Jurkat, Clone E6-1 (cell line): Measurements from ENCODE around the gene GPR183.
"Not testable (repeated sequence)": the region's sequence is repeated elsewhere in the genome, so short reads cannot be mapped to it uniquely, and the experiment has no call there.

ENCODE experiments used
- DNase-seq: peaks from one replicate; pipeline ENCODE4 v3.0.0-alpha.2; 2011; ENCODE audit warnings: low read depth, low spot score
- H3K4me3 ChIP-seq: 2 replicates; pipeline ENCODE4 v1.5.1; 2011; ENCODE audit warnings: mild to moderate bottlenecking, low read length, control low read depth, moderate library complexity

Gene GPR183

DNA sequence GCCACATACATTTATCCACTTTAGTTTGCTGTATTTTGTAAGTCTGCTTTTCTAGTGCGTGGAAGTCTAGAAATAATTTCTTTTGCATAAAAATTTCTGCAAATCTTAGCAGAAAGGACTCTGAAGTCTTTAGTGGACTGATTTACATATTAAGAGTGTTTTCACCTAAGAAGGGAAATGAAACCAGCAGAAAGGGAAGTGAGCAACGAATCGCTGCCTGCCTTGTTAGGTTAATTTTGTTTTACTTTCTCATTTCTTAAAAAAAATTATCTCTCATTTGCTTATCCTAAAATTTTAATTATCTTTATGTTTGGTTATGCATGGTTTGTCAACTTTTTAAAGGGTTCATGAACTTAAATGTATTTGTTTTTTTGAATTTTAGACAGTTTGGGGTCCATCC lies 48.3 kb downstream of the GPR183 start:
- no peak for DNase-seq
- no peak overlapping the region; the same call in 1 of the 2 replicates for H3K4me3 ChIP-seq

DNA sequence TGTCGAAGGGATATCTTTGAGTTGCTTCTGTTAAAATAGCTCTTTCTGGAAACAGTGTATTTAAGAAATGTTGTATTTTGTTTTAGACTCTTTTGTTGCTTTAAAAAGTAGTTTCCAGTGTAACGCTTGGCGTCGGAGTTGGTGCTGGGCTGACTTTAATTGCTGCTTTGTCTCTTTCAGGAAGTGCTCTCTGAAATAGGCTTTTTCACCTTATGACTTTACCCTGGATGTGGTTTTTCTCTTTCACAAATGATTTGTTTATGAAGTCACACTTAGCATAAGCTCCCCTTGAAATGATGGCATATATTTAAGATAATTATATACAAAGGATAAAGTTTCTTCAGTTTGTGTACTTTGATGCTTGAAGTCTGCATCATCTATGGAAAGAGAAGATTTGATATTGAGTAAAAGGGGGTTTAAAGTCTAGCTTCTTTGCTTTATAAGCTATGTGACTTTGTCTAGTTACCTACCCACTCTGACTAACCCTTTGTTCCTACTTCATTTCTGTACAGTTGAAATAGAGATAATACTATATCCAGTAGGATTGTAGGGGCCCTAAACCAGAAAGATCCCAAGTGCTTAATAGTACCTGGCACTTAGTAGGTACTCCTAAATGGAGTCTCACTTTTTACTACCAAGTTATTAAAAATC lies 48.9 kb downstream of the GPR183 start, which contains the start of gene GPR18:
Gene GPR18 (minus strand): TSS at position 170 of the 651 bp plus-strand sequence. CDS start 2,507 bp downstream, outside the sequence.
- peak; percentile 75 for DNase-seq
- peak within 1 kb of the TSS; percentile 38 for H3K4me3 ChIP-seq

DNA sequence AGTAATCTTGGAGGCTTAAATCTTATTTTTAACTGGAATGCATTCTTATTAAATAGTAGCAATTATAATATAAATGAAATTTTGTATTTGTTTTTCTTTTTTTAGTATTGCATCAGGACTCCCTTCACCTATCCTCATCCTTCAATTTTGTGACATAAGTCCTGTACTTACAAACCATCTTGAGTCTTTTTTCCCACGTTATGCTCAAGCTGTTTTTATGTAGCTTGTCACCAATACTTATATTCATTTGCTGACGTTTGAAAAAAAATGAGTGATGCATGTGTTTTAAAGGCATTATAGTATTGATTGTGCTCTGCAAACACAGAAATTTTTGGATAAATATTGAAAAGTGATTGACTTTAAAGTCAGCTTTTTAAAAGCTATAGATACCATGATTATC lies 49.9 kb downstream of the GPR183 start:
- no peak overlapping the region for H3K4me3 ChIP-seq
- DNase-seq, result no peak

DNA sequence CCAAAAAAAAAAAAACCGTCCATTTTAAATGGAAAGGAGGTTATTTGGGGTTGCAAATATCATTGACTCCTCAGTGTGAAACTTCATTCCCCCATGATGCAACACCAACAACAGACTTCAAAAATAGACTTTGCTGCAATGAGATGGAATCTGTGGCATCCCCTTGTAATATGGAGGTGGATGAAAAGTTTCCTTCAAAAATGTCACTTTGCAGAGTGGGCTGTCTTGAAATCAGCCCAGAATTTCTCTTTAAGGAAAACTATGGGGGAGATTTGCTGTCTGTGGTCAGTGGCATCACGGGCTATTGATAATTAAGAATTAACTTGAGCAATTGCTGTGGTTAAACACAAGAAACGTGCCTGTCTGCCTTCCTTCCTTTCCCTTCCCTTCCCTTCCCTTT lies 50.5 kb downstream of the GPR183 start:
- DNase-seq, result no peak
- no peak overlapping the region for H3K4me3 ChIP-seq

DNA sequence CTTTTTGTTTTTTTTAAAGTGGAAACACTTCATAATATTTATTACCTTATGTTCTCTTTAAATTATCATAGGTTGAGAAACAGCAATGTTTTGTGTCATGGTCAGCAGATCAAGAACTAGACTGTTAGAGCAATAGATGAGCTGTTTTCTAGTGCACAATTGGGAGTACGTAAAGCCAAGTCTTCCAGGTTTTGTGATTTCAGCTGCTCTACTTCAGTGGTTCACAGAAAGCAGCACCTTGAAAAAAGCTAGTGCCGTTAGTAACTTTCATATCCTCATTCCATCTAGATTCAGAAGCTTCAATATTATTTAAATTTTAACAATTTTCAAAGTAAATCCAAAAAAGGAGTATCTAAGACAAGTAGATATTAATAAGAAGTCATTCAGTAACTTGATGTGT lies 50.9 kb downstream of the GPR183 start:
- no peak for DNase-seq
- H3K4me3 ChIP-seq, result no peak overlapping the region

DNA sequence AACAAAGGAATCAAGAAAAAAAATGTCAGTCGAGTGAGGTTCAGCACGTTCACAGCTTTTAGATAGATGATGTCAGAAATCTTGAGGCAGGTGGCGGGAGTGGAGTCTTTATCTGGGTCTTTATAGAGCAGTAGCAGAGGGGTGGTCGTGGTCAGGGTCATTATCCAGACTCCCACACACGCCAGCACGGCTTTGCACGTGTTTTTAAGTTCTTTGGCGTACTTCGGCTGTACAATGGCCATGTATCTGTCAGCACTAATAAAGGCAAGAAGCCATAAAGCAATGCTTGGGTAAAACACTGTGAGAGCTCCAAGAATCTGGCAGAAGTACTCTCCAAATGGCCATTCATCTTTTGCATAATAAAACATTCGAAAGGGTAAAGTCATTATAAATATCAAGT lies 51.9 kb downstream of the GPR183 start:
- DNase-seq, result no peak
- no peak overlapping the region for H3K4me3 ChIP-seq

DNA sequence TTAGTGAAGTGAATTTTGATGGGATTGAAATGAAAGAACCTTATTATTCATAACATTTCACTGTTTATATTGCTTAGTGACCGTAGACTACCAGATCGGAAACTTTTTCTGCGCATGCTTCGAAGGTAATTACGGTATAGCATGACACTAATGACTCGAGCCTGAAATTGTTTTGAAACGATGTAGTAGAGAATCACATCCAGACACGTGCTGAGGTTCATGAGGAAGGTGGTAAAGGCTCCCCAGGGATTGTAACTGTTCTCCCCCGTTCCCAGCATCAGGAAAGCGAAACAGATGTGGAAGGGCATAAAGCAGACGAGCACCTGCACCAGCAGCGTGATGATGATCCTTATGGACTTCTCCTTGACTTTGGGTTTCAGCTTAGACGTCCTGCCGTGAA lies 52.4 kb downstream of the GPR183 start:
- no peak for DNase-seq

DNA sequence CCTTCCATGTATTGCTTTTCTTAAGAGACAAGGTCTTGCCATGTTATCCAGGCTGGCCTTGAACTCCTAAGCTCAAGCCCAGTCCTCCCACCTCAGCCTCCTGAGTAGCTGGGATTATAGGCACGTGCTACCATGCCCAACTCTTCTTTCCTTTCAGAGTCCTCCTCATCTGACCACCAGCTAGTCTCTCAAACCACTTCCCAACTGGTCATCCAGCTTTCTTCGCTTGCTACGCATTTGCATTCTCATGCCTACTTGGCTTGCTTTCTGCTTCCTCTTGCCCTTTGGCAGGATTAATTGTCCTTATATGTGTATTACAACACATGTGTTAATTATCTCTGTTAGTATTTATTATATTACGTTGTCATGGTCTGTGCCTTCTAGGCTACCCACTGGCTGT lies 55.3 kb downstream of the GPR183 start:
- no peak overlapping the region for H3K4me3 ChIP-seq
- DNase-seq, result no peak

More for the DNA sequence above, 52.4 kb downstream of the GPR183 start:
- no peak overlapping the region for H3K4me3 ChIP-seq

DNA sequence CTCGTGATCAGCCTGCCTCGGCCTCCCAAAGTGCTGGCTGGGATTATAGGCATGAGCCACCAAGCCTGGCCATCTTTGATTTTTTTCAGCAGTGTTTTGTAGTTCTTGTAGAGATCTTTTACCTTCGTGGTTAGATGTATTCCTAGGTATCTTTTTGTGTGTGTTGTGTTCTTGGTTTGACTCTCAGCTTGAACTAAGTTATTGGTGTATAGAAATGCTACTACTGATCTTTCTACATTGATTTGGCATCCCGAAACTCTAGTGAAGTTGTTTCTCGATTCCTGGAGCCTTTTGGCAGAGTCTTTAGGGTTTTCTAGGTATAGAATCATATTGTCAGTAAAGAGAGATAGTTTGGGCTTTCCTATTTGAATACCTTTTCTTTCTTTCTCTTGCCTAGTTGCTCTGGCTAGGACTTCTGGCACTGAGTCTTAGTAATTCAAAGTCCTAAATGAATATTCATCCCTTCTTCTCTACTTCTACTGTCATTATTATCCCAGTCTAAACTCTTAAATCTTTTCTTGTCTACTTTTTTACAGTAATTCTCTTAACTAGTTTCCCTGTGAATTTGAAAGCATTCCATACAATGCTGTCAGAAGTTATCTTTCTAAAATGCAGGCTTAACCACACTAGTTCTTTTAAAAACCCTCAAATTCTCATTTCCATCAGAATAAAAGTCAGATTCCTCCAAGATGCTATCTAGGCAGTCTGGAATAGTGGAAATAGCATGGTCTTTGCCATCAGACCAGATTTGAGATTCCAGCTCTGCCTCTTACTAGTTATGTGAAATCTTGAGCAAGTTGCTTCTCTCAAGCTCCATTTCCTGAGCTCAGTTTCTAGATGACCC lies 56.0 kb downstream of the GPR183 start:
- DNase-seq, result no peak

DNA sequence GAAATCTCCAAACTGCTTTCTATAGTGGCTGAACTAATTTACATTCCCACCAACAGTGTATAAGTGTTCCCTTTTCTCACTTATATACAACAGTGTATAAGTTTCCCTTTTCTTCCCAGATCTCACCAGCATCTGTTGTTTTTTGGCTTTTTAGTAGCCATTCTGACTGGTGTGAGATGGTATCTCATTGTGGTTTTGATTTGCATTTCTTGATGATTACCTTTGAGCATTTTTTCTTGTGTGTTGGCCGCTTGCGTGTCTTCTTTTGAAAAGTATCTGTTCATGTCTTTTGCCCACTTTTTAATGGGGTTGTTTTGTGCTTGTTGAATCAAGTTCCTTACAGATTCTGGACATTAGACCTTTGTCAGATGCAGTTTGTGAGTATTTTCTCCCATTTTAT lies 57.6 kb downstream of the GPR183 start:
- H3K4me3 ChIP-seq, DNase-seq: not testable (repeated sequence)

More for the DNA sequence above, 56.0 kb downstream of the GPR183 start:
- no peak overlapping the region for H3K4me3 ChIP-seq

DNA sequence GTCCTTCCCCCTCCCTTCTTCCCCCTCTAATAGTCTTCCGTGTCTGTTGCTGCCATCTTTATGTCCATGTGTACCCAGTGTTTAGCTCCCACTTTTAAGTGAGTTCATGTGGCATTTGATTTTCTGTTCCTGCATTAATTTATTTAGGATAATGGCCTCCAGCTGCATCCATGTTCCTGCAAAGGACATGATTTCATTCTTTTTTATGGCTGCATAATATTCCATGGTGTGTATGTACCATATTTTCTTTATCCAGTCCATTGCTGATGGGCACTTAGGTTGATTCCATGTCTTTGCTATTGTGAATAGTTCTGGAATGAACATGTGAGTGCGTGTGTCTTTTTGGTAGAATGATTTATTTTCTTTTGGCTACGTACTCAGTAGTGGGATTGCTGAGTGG lies 58.0 kb downstream of the GPR183 start:
- not testable (repeated sequence) for H3K4me3 ChIP-seq, DNase-seq

DNA sequence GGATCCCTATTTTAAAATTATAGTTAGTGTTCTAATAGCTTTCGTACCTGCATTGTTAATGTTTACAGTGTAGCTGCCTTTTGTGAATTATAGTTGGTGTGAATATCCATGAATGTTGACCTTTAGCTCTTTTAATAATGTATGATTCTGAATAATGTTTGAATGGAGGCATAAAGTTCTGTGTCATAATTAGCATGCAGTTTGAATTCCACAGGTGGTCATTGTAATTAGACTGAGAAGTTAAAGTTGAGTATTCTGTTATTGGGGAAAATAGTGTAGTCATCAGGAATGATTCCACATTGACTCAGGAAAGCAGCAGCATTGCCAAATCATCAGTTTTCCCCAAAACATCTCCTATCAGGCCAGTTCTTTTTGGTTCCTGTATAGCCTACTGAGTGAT lies 61.1 kb downstream of the GPR183 start:
- DNase-seq, result no peak
- H3K4me3 ChIP-seq, result no peak overlapping the region
